GM12878 (cell line): ENCODE measurements around the gene DRAP1. TPM values are rescaled to one million over a fixed set of nuclear protein-coding genes. Genes with fewer than 3 reads are reported as not detected.
A peak's percentile ranks its signal among the peaks of the same experiment; 100 is the strongest.

ENCODE experiments used
- ASH2L ChIP-seq: fragments of 300-600, 200-600 bp; sonication (generic); IDR thresholded peaks from 2 replicates; pipeline ENCODE4 v1.6.1; 2017; ENCODE audit warnings: low read depth, mild to moderate bottlenecking, borderline replicate concordance
- CEBPB ChIP-seq, 2 experiments: fragments of 150-350 bp in 1 of 2; IDR thresholded peaks; 2 replicates each; pipeline ENCODE4 v1.6.1; 2012 to 2014; ENCODE audit warnings: low read depth in 2 of 2, low read length in 2 of 2, borderline replicate concordance in 1 of 2, inconsistent platforms in 1 of 2
- E2F8 ChIP-seq: fragments of 450-650 bp; IDR thresholded peaks from 2 replicates; pipeline ENCODE4 v1.6.1; 2018; ENCODE audit warnings: mild to moderate bottlenecking, low read depth, moderate library complexity; ENCODE audit not compliant: partially characterized antibody
- ESRRA ChIP-seq: IDR thresholded peaks from 2 replicates; pipeline ENCODE4 v1.6.1; 2012; ENCODE audit warnings: mild to moderate bottlenecking, low read length, improper control_type of control experiment
- FOS ChIP-seq: IDR thresholded peaks from 3 replicates; pipeline ENCODE4 v1.6.1; 2011; ENCODE audit warnings: borderline replicate concordance; ENCODE audit not compliant: insufficient read length; ENCODE audit errors: extremely low read depth
- IKZF2 ChIP-seq, 2 experiments: fragments of 450-650 bp; IDR thresholded peaks; 2 replicates each; pipeline ENCODE4 v1.6.1; 2017; ENCODE audit warnings: mild to moderate bottlenecking in 2 of 2, moderate library complexity in 2 of 2
- KLF5 ChIP-seq: fragments of 450-650 bp; IDR thresholded peaks from 2 replicates; pipeline ENCODE4 v1.6.1; 2014; ENCODE audit warnings: mild to moderate bottlenecking; ENCODE audit not compliant: partially characterized antibody
- NFYA ChIP-seq: IDR thresholded peaks from 2 replicates; pipeline ENCODE4 v1.6.1; 2011; ENCODE audit warnings: low read depth, mild to moderate bottlenecking, low read length, improper control_type of control experiment, borderline replicate concordance
- NR2C2 ChIP-seq: IDR thresholded peaks from 2 replicates; pipeline ENCODE4 v1.6.1; 2011; ENCODE audit warnings: borderline replicate concordance, low read depth; ENCODE audit not compliant: control insufficient read depth, insufficient read length
- NR2F1 ChIP-seq: fragments of 450-650 bp; conservative IDR thresholded peaks from 2 replicates; pipeline ENCODE4 v1.6.1; 2017; ENCODE audit warnings: mild to moderate bottlenecking
- SMAD1 ChIP-seq: fragments of 450-650 bp; IDR thresholded peaks from 2 replicates; pipeline ENCODE4 v1.6.1; 2018; ENCODE audit warnings: mild to moderate bottlenecking, low read depth; ENCODE audit not compliant: partially characterized antibody
- SPI1 ChIP-seq: IDR thresholded peaks from 2 replicates; pipeline ENCODE4 v1.6.1; 2011; ENCODE audit warnings: low read depth, mild to moderate bottlenecking, low read length, moderate library complexity, borderline replicate concordance; ENCODE audit not compliant: insufficient read depth
- USF1 ChIP-seq: IDR thresholded peaks from 2 replicates; pipeline ENCODE4 v1.6.1; 2011; ENCODE audit warnings: borderline replicate concordance, low read depth, mild to moderate bottlenecking, moderate library complexity, mixed read lengths, low read length; ENCODE audit not compliant: insufficient read depth; ENCODE audit errors: extremely low read length
- polyA plus RNA-seq, 11 experiments: library from polyadenylated mRNA; depleted of rRNA in 4 of 11; unstranded in 6 of 11; stranded (reverse) in 5 of 11; fragments of >200 nt; fragmentation: Nextera tagmentation in 4 of 11; fragmentation: Illumina TruSeq in 1 of 11; extraction: Ambion mirVana in 4 of 11; extraction: Trizol in 1 of 11; gene quantifications; 1 replicate in 1 of 11; 2 replicates in 10 of 11; pipeline versions ENCODE4 v1.2.1 to v1.2.3, GENCODE V29; 2011 to 2016; ENCODE audit warnings: inconsistent platforms in 2 of 11, missing spikeins in 2 of 11, low read depth in 1 of 11
- total RNA-seq, 4 experiments: library from RNA; depleted of rRNA in 3 of 4; stranded (reverse); fragments of >200 nt in 3 of 4; fragmentation: Illumina TruSeq in 1 of 4; extraction: Trizol in 1 of 4; gene quantifications; 2 replicates each; pipeline versions ENCODE4 v1.2.1 to v1.2.3, GENCODE V29; 2013 to 2021
- TF ChIP-seq, protein P1 (sequence below), 3 experiments: IDR thresholded peaks in 2 of 3; conservative IDR thresholded peaks in 1 of 3; 2 replicates each; pipeline ENCODE4 v1.5.1; 2011; ENCODE audit warnings: low read depth in 3 of 3, low read length in 3 of 3, mild to moderate bottlenecking in 3 of 3, control low read depth in 2 of 3, moderate library complexity in 2 of 3, inconsistent platforms in 1 of 3, mixed read lengths in 1 of 3; ENCODE audit not compliant: control insufficient read depth in 2 of 3, insufficient read depth in 1 of 3; ENCODE audit errors: extremely low read depth in 1 of 3
- TF ChIP-seq, protein P2 (sequence below): fragments of 450-650 bp; formaldehyde crosslinking; IDR thresholded peaks from 2 replicates; pipeline ENCODE4 v1.4.0; 2022; ENCODE audit warnings: mild to moderate bottlenecking, moderate library complexity

Gene DRAP1
- total and polyA plus RNA-seq, 10 of the 15 experiments (the other 5 are each of a cell fraction or from before 2014, with no cell fraction given): 9.4 to 163 (median 114) TPM

DNA sequence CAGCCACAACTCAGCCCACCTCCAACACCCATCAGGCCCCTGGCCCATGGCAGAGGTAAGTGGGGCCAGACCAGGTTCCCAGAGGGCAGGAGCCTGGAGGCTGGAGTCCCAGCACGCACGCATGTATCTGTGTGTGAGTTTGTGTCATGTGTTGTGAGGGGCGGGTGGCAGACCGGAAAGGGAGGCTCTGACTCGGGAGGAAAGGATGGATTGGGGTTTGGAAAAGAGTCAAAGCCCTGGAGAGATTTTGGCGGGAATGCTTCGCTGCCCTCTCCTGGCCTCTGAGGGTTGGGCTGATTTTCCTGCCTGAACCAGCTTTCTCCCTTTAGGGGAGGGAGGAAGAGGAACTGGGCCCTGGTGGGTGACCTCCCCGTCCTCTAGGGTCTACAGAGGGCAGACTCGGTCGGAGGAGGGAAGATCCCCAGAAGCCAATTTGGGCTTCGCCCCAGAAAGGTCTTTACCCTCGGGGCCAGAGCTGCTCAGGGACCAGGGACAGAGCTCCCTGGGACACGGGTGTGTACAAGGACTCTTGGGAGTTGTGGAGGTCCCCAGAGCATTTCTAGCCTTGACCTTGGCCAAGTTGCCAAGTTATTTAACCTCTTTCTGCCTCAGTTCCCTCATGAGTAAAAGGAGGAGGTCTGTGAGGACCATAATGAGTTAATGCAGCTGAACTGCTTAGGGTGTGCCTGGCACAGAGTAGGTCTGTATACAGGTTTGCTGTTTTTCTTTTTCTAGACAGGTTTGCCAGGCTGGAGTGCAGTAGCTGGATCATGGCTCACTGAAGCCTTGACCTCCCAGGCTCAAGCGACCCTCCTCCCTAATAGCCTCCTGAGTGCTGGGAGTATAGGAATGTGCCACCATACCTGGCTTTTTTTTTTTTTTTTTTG, 7.3 kb upstream of the DRAP1 start (continued):
- TF ChIP-seq E2F8 (peak; percentile 78), ASH2L (no peak), IKZF2 (IDR thresholded peaks at IDR 0.05) (peak; percentile 54 to 58; a peak in 3 of 4 replicates), NFYA (no peak), CEBPB (IDR thresholded peaks at IDR 0.05; ENCODE audit: borderline replicate concordance in 1 of 2, low read depth in 2 of 2, low read length in 2 of 2) (no peak), KLF5 (no peak), NR2F1 (peak; percentile 81), NR2C2 (no peak), SMAD1 (no peak), USF1 (no peak), SPI1 (peak; percentile 71), ESRRA (0 out of 2 replicates have a peak, but pooled peaks have one; percentile 37), FOS (no peak)
- TF ChIP-seq, protein P1, sequence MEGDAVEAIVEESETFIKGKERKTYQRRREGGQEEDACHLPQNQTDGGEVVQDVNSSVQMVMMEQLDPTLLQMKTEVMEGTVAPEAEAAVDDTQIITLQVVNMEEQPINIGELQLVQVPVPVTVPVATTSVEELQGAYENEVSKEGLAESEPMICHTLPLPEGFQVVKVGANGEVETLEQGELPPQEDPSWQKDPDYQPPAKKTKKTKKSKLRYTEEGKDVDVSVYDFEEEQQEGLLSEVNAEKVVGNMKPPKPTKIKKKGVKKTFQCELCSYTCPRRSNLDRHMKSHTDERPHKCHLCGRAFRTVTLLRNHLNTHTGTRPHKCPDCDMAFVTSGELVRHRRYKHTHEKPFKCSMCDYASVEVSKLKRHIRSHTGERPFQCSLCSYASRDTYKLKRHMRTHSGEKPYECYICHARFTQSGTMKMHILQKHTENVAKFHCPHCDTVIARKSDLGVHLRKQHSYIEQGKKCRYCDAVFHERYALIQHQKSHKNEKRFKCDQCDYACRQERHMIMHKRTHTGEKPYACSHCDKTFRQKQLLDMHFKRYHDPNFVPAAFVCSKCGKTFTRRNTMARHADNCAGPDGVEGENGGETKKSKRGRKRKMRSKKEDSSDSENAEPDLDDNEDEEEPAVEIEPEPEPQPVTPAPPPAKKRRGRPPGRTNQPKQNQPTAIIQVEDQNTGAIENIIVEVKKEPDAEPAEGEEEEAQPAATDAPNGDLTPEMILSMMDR (IDR thresholded peaks at IDR 0.05 in 2 of 3, conservative IDR thresholded peaks at IDR 0.05 in 1 of 3; ENCODE audit: control insufficient read depth in 2 of 3, extremely low read depth in 1 of 3, insufficient read depth in 1 of 3, low read depth in 3 of 3, low read length in 3 of 3): peak in 2 of 3 experiments; percentile 26 to 37; a peak in 3 of 6 replicates
- TF ChIP-seq, protein P2, sequence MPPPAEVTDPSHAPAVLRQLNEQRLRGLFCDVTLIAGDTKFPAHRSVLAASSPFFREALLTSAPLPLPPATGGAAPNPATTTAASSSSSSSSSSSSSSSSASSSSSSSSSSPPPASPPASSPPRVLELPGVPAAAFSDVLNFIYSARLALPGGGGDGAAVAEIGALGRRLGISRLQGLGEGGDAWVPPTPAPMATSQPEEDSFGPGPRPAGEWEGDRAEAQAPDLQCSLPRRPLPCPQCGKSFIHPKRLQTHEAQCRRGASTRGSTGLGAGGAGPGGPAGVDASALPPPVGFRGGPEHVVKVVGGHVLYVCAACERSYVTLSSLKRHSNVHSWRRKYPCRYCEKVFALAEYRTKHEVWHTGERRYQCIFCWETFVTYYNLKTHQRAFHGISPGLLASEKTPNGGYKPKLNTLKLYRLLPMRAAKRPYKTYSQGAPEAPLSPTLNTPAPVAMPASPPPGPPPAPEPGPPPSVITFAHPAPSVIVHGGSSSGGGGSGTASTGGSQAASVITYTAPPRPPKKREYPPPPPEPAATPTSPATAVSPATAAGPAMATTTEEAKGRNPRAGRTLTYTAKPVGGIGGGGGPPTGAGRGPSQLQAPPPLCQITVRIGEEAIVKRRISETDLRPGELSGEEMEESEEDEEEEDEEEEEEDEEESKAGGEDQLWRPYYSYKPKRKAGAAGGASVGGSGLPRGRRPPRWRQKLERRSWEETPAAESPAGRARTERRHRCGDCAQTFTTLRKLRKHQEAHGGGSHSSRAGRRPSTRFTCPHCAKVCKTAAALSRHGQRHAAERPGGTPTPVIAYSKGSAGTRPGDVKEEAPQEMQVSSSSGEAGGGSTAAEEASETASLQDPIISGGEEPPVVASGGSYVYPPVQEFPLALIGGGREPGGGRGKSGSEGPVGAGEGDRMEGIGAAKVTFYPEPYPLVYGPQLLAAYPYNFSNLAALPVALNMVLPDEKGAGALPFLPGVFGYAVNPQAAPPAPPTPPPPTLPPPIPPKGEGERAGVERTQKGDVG (CRISPR knock-in tag): no peak
